ENCODE results near the gene CPT1C. TPM values are rescaled to one million over a fixed set of nuclear protein-coding genes. Genes with fewer than 3 reads are reported as not detected.

Gene CPT1C
- polyA plus RNA-seq, 2 of the 4 experiments (the other 2 are of a cell fraction), result 8.5 to 15.4 TPM

GRCh38 chr19:49746206-49746958 lies 55.5 kb downstream of the CPT1C start:
- ATAC-seq, result peak; percentile 45 to 74; a peak in 5 of 6 replicates
- peak; percentile 67 to 85 for DNase-seq (ENCODE audit: low read depth in 1 of 2, low spot score in 1 of 2)
- H3K4me1 ChIP-seq, result no peaks in the 10 kb centered on the region
- ChIA-PET CTCF (no interaction called here), POLR2A (interaction anchor here (0.6 to 1.0 kb wide), 2 partner anchors 12 to 20 kb away, joined by 3 to 7 read pairs; partner anchors contain the start of gene AP2A1)
- H3K27ac ChIP-seq, result no peak overlapping the region
- no peak for TF ChIP-seq CBX8 (IDR thresholded peaks at IDR 0.05)
- no peak for TF ChIP-seq TP53 (CRISPR knock-in tag; IDR thresholded peaks at IDR 0.05)
- TF ChIP-seq POLR2A (IDR thresholded peaks at IDR 0.05; ENCODE audit: low read length), result no peak
- no peak for TF ChIP-seq CBX2 (IDR thresholded peaks at IDR 0.05; ENCODE audit: borderline replicate concordance, low read depth)
- TF ChIP-seq RAD21 (conservative IDR thresholded peaks at IDR 0.05 in 1 of 2, IDR thresholded peaks at IDR 0.05 in 1 of 2), result no peak
- TF ChIP-seq ESRRA (IDR thresholded peaks at IDR 0.05; ENCODE audit: borderline replicate concordance, low read length), result no peak
- TF ChIP-seq CHD4 (IDR thresholded peaks at IDR 0.05; ENCODE audit: borderline replicate concordance), result no peak
- TF ChIP-seq MAFK (IDR thresholded peaks at IDR 0.05; ENCODE audit: partially characterized antibody), result no peak
- no peak for TF ChIP-seq ATOH8 (CRISPR knock-in tag; IDR thresholded peaks at IDR 0.05; ENCODE audit: low read depth)
- TF ChIP-seq RNF2 (IDR thresholded peaks at IDR 0.05; ENCODE audit: borderline replicate concordance, low read depth), result no peak
- no peak for TF ChIP-seq BCL3 (IDR thresholded peaks at IDR 0.05)
- no peak for TF ChIP-seq NPAS2 (CRISPR knock-in tag; IDR thresholded peaks at IDR 0.05; ENCODE audit: borderline replicate concordance)
- TF ChIP-seq SREBF2 (IDR thresholded peaks at IDR 0.05), result no peak
- TF ChIP-seq HEYL (CRISPR knock-in tag; IDR thresholded peaks at IDR 0.05), result no peak
- no peaks in the 10 kb centered on the region for H3K9me3 ChIP-seq
- WGBS (ENCODE audit: missing lambda C conversion rate), result 74% methylated on average over 41 of the region's 52 CpGs
- H3K4me2 ChIP-seq, result peak overlapping the region; percentile 36
- H3K4me3 ChIP-seq, result no peak overlapping the region
- FAIRE-seq, result no peak

- DNase-seq (ENCODE audit: low read depth in 1 of 2, low spot score in 1 of 2) (peak in 1 of 2 experiments; percentile 43), ATAC-seq (peak; percentile 43 to 61; a peak in 3 of 6 replicates), FAIRE-seq (no peak)
- no peak overlapping the region for H3K4me2 ChIP-seq
- POLR2A ChIA-PET, result no interaction called here
- no peaks in the 10 kb centered on the region for H3K4me1 ChIP-seq
- no peak overlapping the region for H3K27ac ChIP-seq
- CTCF ChIA-PET, result interaction anchor here (0.9 to 2.4 kb wide), 5 partner anchors 8 to 179 kb away, joined by 3 to 12 read pairs (median 3); no protein-coding TSS in a partner anchor
- H3K4me3 ChIP-seq, result no peak overlapping the region
- TF ChIP-seq ZNF302 (CRISPR knock-in tag; IDR thresholded peaks at IDR 0.05), result no peak
- no peak for TF ChIP-seq ATOH8 (CRISPR knock-in tag; IDR thresholded peaks at IDR 0.05; ENCODE audit: low read depth)
- no peak for TF ChIP-seq HDAC2 (IDR thresholded peaks at IDR 0.05)
- no peak for TF ChIP-seq MAX (IDR thresholded peaks at IDR 0.05)
- TF ChIP-seq RCOR1 (IDR thresholded peaks at IDR 0.05; ENCODE audit: low read depth, low read length), result no peak
- no peak for TF ChIP-seq TP53 (CRISPR knock-in tag; IDR thresholded peaks at IDR 0.05)
- TF ChIP-seq USF2 (IDR thresholded peaks at IDR 0.05), result peak; percentile 90
- no peak for TF ChIP-seq MAZ (IDR thresholded peaks at IDR 0.05; ENCODE audit: borderline replicate concordance, low read depth, low read length)
- TF ChIP-seq KDM1A (IDR thresholded peaks at IDR 0.05; ENCODE audit: low read depth), result no peak
- H3K9me3 ChIP-seq, result no peaks in the 10 kb centered on the region; the same call in 2 of the 3 replicates
- 67% methylated on average over 6 of the region's 6 CpGs for WGBS (ENCODE audit: missing lambda C conversion rate)
These were observed 58.3 kb downstream of the CPT1C start for GRCh38 chr19:49749055-49749716.
